C4-2B (cell line): ENCODE results near the gene CCDC40.

Experiments used
- ZFX ChIP-seq: fragments of 450-650 bp; IDR thresholded peaks from 2 replicates; pipeline ENCODE4 v1.6.1; 2017
- TF ChIP-seq, protein P1 (sequence below): fragments of 450-650 bp; conservative IDR thresholded peaks from 2 replicates; pipeline ENCODE4 v1.5.1; 2017; ENCODE audit warnings: mild to moderate bottlenecking

DNA sequence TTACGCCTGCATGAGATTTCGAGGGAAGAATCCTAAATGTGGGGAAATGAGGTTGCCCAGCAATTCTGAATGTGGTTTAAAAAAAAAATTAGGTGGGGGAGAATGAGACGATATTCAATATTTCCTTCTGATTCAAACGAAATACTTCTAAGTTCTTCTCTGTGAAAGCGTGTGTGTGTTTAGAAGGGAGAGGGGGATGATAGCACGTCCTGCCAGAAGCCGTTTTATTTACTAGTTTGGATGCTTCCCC, 48.6 kb upstream of the CCDC40 start:
- TF ChIP-seq, protein P1, sequence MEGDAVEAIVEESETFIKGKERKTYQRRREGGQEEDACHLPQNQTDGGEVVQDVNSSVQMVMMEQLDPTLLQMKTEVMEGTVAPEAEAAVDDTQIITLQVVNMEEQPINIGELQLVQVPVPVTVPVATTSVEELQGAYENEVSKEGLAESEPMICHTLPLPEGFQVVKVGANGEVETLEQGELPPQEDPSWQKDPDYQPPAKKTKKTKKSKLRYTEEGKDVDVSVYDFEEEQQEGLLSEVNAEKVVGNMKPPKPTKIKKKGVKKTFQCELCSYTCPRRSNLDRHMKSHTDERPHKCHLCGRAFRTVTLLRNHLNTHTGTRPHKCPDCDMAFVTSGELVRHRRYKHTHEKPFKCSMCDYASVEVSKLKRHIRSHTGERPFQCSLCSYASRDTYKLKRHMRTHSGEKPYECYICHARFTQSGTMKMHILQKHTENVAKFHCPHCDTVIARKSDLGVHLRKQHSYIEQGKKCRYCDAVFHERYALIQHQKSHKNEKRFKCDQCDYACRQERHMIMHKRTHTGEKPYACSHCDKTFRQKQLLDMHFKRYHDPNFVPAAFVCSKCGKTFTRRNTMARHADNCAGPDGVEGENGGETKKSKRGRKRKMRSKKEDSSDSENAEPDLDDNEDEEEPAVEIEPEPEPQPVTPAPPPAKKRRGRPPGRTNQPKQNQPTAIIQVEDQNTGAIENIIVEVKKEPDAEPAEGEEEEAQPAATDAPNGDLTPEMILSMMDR: no peak
- TF ChIP-seq ZFX: no peak
